ENCODE measurements around the gene CAMKK1.
"Not testable (repeated sequence)": the region's sequence is repeated elsewhere in the genome, so short reads cannot be mapped to it uniquely, and the experiment has no call there.

The CAMKK1 gene

GRCh38 chr17:3873862-3874261, 19.0 kb downstream of the CAMKK1 start:
- no peak for DNase-seq

GRCh38 chr17:3870871-3871306, 22.0 kb downstream of the CAMKK1 start:
- peak; percentile 82 for DNase-seq

- no peak for DNase-seq
Observed at GRCh38 chr17:3867606-3868005, 25.2 kb downstream of the CAMKK1 start.

GRCh38 chr17:3867106-3867505, 25.7 kb downstream of the CAMKK1 start:
- no peak for DNase-seq

GRCh38 chr17:3866276-3866675, 26.6 kb downstream of the CAMKK1 start:
- DNase-seq, result no peak

- no peak for DNase-seq
Observed at GRCh38 chr17:3865176-3865575, 27.7 kb downstream of the CAMKK1 start.

GRCh38 chr17:3864534-3864933, 28.3 kb downstream of the CAMKK1 start:
- no peak for DNase-seq

- no peak for DNase-seq
Observed at GRCh38 chr17:3861761-3862681, 30.8 kb downstream of the CAMKK1 start.

GRCh38 chr17:3860939-3861700, 31.7 kb downstream of the CAMKK1 start:
- no peak for DNase-seq

GRCh38 chr17:3859940-3860339, 32.9 kb downstream of the CAMKK1 start:
- DNase-seq, result no peak

- no peak for DNase-seq
Observed at GRCh38 chr17:3857261-3858105, 35.4 kb downstream of the CAMKK1 start.

- DNase-seq, result not testable (repeated sequence)
Observed at GRCh38 chr17:3854204-3854603, 38.6 kb downstream of the CAMKK1 start.

- no peak for DNase-seq
Observed at GRCh38 chr17:3852561-3852960, 40.3 kb downstream of the CAMKK1 start.

- no peak for DNase-seq
Observed at GRCh38 chr17:3851461-3852100, 41.3 kb downstream of the CAMKK1 start.

- DNase-seq, result no peak
Observed at GRCh38 chr17:3848229-3848835, 44.5 kb downstream of the CAMKK1 start.

GRCh38 chr17:3847165-3847670, 45.6 kb downstream of the CAMKK1 start:
- DNase-seq, result no peak

GRCh38 chr17:3846437-3847164, 46.3 kb downstream of the CAMKK1 start:
- no peak for DNase-seq

- peak; percentile 94 for DNase-seq
Observed at GRCh38 chr17:3845621-3846436, 47.0 kb downstream of the CAMKK1 start, which contains the start of gene NCBP3. TSS of gene NCBP3 (minus strand) at chr17:3846246. CDS start at chr17:3846223, 23 bp downstream.

GRCh38 chr17:3845291-3845620, 47.6 kb downstream of the CAMKK1 start:
- peak; percentile 66 for DNase-seq

GRCh38 chr17:3844556-3844955, 48.3 kb downstream of the CAMKK1 start:
- not testable (repeated sequence) for DNase-seq
